ENCODE data around the gene ALOX12B.

Gene ALOX12B

DNA sequence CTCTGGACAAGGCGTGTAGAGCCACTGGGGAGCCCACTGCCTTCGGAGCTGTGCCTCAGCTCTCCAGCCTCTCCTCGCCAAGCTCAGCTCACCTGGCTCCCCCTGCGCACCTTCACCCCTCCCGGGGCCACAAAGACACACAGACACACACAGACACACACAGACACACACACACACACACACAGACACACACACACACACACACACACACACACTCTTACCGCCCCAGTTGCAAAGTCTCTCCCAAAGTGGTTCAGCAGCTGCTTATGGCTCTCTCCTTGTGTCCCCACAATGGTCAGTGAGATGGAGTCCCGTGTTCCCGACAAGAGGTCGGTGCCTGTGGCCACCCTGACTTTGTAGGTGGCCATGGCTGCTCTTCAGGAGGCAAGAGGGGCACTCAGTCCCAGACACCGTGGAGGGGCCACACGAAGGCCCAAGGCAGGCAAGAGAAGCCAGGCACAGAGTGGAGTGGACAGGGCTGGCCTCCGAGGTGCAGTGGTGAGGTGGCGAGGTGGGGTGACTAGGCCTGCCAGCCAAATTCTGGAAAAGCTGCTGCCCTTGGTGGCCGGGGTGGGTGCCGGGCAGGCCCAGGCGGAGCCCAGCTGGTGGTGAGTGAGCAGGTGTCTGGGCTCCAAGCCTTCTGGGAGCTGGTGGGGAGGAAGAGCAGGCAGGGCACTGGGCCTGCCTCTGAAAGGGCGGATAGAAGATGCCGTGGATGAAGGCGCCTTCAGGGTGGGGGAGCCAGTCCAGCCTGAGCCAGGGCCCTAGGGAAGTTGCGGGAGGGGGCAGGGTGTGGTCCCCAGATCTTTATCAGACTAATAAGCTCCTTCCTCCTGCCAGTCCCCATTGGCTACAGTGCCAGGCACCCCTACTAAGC lies at the start of gene ALOX12B:
TSS of gene ALOX12B (minus strand) at position 642 of the 877 bp plus-strand sequence. CDS start at position 368, 274 bp downstream.
- no peak for DNase-seq

DNA sequence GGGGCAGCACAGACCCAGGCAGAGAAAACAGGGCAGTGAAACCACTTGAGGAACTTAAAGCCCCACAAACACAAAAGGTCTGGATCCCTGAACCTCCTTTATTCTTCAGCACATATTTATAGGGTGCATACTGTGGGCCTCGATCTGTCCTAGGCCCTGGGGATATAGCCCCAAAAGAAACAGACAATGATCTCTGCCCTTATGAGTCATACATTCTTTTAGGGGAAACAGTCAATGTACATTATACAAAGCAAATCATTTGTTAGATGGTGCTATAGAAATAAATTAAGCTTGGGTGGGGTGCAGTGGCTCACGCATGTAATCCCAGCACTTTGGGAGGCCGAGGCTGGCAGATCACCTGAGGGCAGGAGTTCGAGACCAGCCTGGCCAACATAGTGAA lies 46.4 kb upstream of the ALOX12B start:
- no peak for DNase-seq

DNA sequence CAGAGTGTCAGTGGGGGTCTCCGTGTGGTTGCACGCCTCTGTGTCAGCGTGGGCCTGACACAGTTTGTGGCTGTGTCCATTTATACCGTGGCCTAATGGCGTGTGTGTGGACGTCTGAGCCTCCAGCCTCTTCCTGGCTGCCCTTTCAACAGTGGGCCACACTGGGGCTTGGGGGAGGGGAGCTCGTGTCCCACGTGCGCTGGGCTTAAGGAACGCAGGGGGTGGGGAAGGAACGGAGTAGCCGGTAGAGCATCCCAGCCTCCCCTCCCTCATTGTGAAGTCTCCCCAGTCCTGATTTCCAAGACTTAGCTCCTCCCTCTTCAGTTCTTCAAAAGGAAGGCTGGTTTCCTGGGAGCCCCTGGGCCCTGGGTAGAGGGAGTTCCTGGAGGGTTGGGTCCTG lies 45.9 kb upstream of the ALOX12B start:
- no peak for DNase-seq

DNA sequence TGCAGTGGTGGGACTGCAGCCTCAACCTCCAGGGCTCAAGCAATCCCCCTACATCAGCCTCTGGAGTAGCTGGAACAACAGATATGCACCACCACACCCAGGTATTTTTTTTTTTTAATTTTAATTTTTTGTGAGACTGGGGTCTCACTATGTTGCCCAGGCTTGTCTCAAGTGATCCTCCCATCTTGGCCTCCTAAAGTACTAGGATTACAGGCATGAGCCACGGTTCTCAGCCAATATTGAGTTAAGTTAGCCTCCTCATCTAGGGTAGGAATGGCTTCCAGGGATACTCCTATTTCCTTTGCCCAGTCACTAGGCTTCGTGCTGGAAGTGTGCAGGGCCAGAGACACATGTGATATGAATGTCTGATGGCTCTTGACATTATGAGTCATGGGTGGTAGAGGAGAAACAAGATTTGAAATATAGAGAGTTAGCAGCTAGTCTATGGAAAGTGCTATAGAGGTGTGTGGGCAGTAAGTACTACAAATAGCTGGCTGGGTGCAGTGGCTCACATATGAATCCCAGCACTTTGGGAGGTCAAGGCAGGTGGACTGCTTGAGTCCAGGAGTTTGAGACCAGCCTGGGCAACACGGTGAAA lies 44.4 kb upstream of the ALOX12B start:
- DNase-seq = no peak

DNA sequence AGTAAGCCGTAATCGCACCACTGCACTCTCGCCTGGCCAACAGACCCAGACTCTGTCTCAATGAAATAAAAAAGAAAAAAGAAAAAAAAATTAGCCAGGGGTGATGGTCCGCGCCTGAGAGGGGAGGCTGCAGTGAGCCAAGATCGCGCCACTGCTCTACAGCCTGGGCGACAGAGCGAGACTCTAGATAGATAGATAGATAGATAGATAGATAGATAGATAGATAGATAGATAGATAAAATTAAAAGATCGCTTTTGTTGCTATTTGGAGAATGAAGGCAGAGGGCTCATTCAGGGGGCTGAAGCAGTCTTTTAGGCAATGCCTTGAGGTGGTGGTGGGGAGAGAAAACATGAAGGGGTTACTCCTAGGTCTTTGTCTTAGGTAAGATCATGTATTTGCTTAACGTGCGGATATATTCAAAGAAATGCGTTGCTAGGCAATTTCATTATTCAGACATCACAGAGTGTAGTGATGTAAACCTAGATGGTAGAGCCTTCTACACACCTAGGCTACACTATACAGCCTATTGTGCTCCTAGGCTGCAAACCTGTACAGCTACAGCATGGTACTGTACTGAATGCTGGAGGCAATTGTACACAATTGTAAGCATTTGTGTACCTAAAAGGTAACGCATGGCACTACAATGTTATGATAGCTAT lies 40.7 kb upstream of the ALOX12B start:
- no peak for DNase-seq

DNA sequence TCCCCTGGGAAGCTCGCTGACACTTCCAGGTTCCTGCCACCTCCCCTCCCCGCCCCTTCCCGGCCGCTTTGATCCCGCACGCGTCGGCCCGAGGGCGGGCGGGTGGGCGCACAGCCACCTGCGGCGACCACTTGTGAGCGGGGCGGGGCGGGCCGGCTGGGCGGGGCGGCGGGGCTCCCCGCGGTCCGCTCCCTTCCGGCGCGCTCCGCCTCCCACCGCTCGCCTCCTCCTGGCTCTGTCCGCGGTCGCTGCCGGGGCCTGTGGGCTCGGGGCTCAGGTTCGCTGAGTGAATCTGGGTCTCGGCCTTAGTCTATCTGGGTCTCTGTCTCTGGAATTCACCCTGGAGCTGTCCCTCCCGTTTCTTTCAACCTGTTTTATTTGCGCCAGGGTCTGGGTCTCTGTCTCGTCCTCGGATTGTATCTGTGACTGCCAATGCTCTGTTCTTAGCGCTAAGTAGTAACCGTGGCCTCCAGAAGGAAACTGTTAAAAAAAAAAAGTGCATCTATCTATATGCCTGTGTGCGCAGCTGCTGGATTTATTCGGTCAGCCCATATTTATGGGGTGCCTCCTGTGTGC lies 39.1 kb upstream of the ALOX12B start:
- peak; percentile 87 for DNase-seq

DNA sequence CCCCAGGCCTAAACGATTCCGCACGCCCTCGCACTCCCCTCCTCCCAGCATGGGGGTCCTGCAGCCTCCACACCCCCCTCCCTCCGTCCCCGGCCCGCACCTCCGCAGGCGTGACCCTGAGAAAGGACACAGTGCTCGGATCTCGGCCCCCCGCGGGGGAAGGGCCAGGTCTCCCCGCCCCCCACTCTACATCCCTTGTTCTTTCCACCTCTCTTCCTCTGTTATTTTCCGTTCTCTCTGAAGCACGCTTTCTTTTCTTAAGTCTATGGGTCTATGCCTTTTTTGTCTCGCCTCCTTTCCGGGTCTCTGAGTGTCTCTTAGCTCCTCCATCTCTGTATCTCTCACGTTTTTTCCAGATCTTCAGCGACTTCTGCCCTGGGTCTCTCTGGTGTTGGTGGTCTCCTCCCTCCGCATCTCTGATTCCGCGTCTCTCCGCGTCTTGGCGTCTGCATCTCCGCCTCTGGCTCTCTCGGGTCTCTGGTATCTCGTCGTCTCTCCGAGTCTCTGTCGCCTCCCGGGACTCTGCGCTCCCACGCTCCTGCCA lies 38.5 kb upstream of the ALOX12B start:
- DNase-seq = peak; percentile 43

DNA sequence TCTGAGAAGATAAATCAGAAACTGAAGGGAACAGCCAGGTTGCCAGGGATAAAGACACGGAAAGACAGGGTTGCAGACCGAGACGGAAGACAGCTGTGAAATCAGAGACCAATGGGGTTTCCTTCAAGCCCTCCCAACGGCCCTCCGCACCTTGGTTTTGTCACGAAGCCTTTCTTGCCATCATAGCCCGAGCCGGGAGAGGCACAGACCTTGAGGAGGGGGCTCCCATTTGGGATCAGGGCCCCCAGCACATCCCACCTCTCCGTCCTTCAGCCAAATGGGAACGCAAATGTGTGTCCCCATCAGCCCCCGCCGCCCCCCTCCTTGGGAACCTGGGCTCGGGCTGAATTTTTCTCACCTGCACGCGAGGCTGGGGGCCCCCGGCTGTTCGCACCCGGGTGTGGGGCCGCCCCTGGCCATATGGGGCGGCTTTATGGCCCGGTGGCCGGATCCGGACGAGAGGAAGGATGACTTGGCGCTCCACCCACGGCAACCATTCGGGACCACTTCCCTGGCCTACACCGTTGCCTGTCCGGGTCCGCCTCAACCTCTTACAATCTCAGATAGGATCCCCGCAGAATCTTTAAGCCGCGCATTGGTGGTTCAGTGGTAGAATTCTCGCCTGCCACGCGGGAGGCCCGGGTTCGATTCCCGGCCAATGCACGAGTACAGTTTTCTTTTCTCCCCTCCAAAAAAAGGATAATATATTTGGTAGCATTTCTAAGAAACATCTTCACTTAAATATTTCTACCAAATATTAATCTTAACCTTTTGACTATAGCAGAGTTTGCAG lies 37.8 kb upstream of the ALOX12B start:
- peak; percentile 61 for DNase-seq

DNA sequence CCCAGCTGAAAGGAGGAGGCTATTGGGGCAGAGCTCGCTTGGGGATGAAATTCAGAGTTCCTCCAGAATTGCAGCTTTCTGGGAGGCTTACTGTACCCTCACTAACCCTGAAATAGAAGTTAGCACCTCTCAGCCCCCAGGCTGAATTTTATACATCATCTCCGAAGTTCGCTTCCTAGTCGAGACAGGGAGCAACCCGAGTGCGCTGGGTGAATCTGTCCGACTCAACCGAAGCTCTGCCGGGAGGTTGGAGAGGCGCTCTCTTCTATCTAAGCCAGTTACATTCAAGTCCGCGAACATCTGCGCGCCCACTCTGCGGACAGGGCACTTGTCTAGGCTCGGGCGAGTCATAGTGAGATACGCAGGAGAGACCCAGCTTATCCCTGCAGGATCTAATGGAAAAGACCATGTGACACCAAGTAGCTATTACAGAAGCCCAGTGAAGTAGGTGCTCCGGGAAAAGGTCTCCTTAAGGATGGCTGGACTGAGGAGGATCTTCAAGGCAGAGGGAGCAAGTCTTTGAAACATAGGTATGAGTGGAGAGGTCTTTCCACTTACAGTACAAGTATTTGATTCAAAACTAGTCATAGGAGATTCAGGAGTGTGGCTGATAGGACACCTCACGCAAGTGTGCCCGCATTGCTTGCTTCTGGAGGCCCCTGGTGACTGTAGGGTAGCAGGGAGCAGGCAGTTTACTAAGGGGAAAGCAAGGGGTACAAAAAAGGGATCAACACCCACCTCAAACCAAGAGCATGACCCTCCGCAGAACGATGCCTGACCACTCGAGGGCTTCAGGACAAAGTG lies 37.0 kb upstream of the ALOX12B start:
- no peak for DNase-seq

DNA sequence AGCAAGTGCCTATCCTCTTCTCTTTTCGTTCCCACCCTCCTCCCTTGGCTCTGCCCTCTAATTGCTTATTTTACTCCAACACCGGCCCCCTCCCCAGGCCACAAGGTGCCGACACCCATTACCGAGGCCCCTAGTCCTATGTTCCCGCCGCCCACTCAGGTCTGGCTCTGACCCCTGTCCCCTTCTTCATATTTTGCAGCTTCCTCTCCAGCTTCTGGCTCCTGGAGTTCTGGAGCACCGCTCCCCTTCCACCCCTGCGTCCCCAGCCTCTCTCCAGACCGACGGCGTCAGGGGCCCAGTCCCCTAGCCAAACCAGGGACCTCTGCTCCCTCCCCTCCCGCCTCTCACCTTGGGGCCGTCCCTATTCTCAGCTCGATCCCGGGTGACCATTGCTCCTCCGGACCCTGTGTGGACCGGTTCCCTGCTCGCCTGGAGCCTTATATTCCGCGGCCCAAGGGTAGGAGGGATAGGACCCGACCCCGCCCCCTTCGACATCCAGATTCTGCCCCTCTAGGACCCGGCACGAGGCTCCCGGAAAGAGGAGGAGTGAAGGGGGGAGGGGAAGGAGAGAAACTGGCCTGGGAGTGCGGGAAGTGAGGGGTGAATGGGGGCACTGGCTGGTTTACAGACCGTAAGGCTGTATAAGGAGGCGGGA lies 36.3 kb upstream of the ALOX12B start, which contains the start of gene HES7:
TSS of gene HES7 (minus strand) at position 412 of the 655 bp plus-strand sequence. CDS start at position 390, 22 bp downstream.
- DNase-seq = no peak

DNA sequence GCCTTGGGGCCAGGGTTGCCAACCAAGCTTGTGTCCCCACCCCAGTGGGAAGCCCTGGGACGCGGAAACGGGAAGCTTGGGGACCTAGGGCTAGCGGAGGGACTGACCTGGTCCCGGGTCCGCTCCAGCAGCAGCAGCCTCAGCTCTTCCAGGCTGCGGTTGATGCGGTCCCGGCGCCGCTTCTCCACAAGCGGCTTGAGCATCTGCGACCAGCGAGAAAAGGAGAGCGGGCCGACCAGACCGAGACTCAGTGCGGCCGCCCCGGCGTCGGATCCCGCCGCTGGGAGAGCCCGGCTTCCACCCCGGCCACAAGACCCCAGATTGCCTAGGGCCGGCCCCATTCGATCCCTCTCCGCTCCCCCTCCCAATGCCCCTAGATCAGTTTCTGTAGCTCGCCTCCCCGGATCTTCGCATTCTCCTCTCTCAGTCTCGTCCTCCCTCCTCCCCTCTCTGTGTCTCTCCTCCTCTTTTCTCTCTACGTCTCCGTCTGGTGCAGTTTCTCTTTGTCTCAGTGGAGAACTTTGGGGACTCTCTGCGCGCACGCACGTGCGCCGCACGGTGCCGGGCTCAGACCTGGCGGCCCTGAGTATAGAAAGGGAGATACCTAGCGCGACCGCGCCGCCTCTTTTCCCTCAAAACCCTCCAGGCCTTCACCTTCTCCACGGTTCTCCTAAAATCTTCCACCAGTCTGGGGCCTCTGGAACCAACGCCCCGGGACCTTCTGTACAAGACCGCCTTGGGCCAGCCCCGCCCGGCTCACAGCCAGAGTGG lies 35.6 kb upstream of the ALOX12B start:
- no peak for DNase-seq

DNA sequence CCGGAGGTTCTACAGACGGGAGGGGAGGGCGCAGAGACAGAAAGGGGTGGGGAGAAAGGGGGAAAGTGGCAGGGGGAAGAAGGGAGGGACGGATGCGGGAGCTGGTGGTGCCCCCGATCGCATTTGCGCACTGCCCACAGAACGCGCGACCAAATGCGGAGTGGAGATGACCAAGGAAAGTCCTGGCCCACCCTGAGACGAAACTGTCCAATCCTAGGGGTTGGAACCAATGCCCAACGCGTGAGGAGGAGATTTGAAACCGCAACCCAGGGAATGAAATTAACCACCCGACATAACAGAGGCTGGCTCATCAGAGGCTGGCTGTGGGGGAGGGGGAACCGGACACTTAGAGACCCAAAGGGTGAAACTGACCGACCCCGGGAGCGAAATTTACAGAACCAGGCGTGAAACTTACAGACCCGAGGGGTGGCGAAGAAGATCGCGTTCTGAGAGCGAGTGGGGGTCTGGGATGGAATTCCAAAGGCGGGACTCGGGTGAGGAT lies 35.0 kb upstream of the ALOX12B start:
- no peak for DNase-seq

DNA sequence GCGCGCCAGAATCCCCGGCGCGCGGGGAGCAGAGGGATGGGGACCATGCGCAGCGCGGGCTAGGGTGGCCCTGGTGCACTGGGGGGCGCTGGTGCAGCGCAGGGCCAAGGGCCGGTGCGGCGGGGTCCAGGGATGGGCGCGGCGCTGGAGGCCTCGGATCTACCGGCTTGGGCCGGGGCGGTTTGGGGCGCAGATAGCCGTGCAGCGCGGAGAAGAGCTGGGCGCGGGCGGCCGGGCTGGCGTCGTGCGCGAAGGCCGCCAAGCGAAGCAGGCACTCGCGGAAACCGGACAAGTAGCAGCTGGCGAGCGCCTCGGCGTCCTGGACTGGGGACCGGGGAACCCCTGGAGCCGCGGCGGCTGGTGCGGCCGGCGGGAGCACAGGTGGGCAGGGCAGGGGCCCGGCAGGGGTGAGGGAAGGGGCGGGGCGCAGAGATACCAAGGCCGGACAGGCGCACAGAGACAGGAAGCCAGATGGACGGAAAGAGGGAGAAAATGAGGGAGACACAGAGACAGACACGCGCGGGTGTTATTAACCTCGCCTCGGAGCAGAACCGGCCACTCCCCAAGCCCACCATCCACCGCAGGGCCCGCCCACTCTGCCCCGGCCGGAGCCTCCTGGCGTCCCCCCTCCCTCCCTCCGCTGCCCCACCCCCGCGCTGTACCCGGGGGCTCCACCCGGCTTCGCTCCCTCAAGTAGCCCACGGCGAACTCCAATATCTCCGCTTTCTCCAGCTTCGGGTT lies 34.3 kb upstream of the ALOX12B start:
- DNase-seq = peak; percentile 69

DNA sequence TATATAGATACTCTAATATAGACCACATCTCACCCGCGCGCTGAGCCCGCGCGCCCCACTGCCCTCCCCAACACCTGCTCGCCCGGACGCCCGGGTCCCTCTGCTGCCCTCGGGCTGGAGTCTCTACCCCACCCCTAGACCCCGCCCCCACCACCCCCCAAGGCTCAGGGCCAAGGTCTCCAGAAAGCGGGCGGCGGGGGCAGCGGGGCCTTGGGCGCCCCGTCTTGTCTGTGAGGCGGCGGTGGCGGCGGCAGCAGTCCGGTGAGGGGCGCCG lies 33.8 kb upstream of the ALOX12B start:
- DNase-seq = no peak

DNA sequence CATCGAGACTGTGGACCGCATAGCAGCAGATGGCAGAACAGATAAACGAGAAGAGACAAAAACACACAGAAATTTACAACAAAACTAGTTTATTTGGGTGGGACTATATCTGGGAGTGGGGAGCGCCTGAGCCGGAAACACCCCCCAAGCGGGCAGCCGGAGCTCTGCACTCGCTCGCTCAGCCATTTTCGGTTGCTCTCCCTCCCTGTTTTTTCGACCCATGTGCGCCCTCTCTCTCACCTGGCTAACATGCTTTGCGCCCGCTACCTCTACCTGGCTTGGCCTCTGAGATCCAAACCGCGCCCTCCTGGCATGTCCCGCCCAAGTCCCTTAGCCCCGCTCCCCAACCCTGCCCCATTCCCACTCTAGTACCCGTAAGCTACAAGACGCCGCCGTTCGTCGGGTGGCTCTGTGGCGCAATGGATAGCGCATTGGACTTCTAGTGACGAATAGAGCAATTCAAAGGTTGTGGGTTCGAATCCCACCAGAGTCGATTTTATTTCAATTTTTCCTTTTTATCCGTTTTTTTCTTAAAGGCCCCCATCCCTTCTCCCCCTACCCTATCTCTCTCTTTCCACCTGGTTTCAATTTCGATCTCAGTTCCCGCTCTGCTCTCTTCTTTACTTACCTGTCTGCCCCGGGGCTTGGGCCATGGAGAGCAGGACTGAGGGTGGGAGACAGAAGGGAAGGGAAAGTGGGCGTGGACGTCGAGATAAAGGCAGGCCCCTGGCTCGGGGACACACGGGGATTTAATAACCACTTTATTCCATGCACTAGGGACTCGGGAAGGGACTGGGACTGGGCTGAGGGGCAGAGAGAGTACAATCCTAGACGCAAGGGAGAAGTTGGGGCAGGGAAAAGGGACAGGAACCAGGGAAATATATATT lies 33.2 kb upstream of the ALOX12B start:
- peak; percentile 68 for DNase-seq

DNA sequence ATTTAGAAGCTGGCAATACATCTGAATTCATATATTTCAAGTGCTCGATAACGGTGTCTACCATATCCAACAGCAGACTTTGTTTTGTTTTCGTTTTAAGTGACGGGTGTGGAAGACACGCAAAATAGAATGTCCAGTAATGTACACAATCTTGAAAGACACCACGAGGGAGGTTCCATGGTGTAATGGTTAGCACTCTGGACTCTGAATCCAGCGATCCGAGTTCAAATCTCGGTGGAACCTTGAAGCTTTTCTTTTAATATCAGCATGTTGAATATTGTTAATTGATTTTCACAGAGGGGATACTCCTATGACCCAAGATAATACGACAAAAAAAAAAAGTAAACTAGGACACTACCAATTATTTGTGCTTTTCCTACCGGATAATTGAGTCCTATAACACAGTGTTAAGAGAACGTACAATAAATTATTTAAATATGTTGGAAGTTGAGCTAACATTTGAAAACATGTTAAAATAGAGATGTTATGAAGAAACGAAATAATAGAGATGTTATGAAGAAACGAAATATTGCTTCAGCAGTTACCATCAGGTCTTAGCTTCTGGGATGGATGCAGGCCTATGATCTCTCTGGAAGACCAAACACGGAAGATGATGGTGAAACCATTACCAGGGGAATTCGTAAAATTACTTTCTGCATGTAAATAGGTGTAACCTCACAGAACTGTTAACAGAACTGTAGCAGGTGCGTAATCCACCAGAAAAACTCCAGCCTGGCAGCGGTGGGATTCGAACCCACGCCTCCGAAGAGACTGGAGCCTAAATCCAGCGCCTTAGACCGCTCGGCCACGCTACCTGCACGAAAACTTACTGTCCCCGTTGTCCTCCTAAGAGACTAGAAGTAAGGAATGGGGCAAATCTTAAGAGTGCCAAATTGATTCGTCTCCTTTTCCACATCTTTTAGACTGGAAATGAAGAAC lies 32.3 kb upstream of the ALOX12B start:
- peak; percentile 97 for DNase-seq

Data from NCI-H510A treated with DMSO at 0.1 percent for 48 hours (cell line).